Measurements from ENCODE around the gene BCHE. TPM values are rescaled to one million over a fixed set of nuclear protein-coding genes. Genes with fewer than 3 reads are reported as not detected.
A peak's percentile ranks its signal among the peaks of the same experiment; 100 is the strongest.

Gene BCHE
- total RNA-seq, 6 experiments from 2014 or later, result 28.4 to 53.8 (median 34.4) TPM

GRCh38 chr3:165859061-165859460 is 21.8 kb upstream of the BCHE start:
- Histone ChIP-seq H3K9me3 (no peaks in the 10 kb centered on the region), H3K27me3 (no peaks in the 10 kb centered on the region), H3K36me3 (no peaks in the 10 kb centered on the region), H3K4me3 (no peak overlapping the region), H3K27ac (no peak overlapping the region), H3K4me1 (no peaks in the 10 kb centered on the region)
- ATAC-seq, result no peak
- no peak for TF ChIP-seq POLR2A (IDR thresholded peaks at IDR 0.05)
- no peak for TF ChIP-seq CTCF (IDR thresholded peaks at IDR 0.05)
- no peak for DNase-seq
- intact Hi-C loops (cut with DNase I), result no loop called here
- 55% methylated on average over 1 of the region's 1 CpG for WGBS (ENCODE audit: insufficient coverage, low coverage, low lambda C conversion rate, missing lambda C conversion rate)

- intact Hi-C loops (cut with DNase I), result no loop called here
- DNase-seq (no peak), ATAC-seq (no peak)
- Histone ChIP-seq H3K27me3 (no peaks in the 10 kb centered on the region), H3K27ac (no peak overlapping the region), H3K4me1 (no peaks in the 10 kb centered on the region), H3K4me3 (no peak overlapping the region), H3K9me3 (no peaks in the 10 kb centered on the region), H3K36me3 (no peaks in the 10 kb centered on the region)
- TF ChIP-seq POLR2A (IDR thresholded peaks at IDR 0.05), result no peak
- no peak for TF ChIP-seq CTCF (IDR thresholded peaks at IDR 0.05)
These were observed 18.4 kb upstream of the BCHE start for GRCh38 chr3:165855581-165855980.

GRCh38 chr3:165854696-165855095 is 17.5 kb upstream of the BCHE start:
- 29% methylated on average over 1 of the region's 1 CpG for WGBS (ENCODE audit: insufficient coverage, low coverage, low lambda C conversion rate, missing lambda C conversion rate)
- Histone ChIP-seq H3K27me3 (no peaks in the 10 kb centered on the region), H3K27ac (no peak overlapping the region), H3K4me1 (no peaks in the 10 kb centered on the region), H3K9me3 (no peaks in the 10 kb centered on the region), H3K4me3 (no peak overlapping the region), H3K36me3 (no peaks in the 10 kb centered on the region)
- ATAC-seq (peak; percentile 35 to 67 (median 62)), DNase-seq (no peak)
- intact Hi-C loops (cut with DNase I), result no loop called here
- TF ChIP-seq POLR2A (IDR thresholded peaks at IDR 0.05) (no peak), CTCF (IDR thresholded peaks at IDR 0.05) (peak; percentile 43 to 65 (median 62))

- H3K36me3 ChIP-seq, result no peaks in the 10 kb centered on the region
- no peak overlapping the region for H3K4me3 ChIP-seq
- DNase-seq (no peak), ATAC-seq (no peak)
- no peaks in the 10 kb centered on the region for H3K4me1 ChIP-seq
- intact Hi-C loops (cut with DNase I), result no loop called here
- no peaks in the 10 kb centered on the region for H3K9me3 ChIP-seq
- no peaks in the 10 kb centered on the region for H3K27me3 ChIP-seq
- H3K27ac ChIP-seq, result no peak overlapping the region
- TF ChIP-seq POLR2A (IDR thresholded peaks at IDR 0.05), result no peak
- no peak for TF ChIP-seq CTCF (IDR thresholded peaks at IDR 0.05)
These were observed 15.5 kb upstream of the BCHE start for GRCh38 chr3:165852711-165853110.

GRCh38 chr3:165852191-165852590 is 15.0 kb upstream of the BCHE start:
- intact Hi-C loops (cut with DNase I), result no loop called here
- 25% methylated on average over 2 of the region's 2 CpGs for WGBS (ENCODE audit: insufficient coverage, low coverage, low lambda C conversion rate, missing lambda C conversion rate)
- no peaks in the 10 kb centered on the region for H3K9me3 ChIP-seq
- DNase-seq (no peak), ATAC-seq (peak in 1 of 4 donors; percentile 38)
- H3K36me3 ChIP-seq, result no peaks in the 10 kb centered on the region
- no peaks in the 10 kb centered on the region for H3K27me3 ChIP-seq
- H3K4me3 ChIP-seq, result no peak overlapping the region
- H3K27ac ChIP-seq, result no peak overlapping the region
- TF ChIP-seq POLR2A (IDR thresholded peaks at IDR 0.05) (no peak), CTCF (IDR thresholded peaks at IDR 0.05) (no peak)
- H3K4me1 ChIP-seq, result no peaks in the 10 kb centered on the region
